Spleen (tissue), 11 donors: ENCODE data around the gene RUFY1. TPM values are rescaled to one million over a fixed set of nuclear protein-coding genes. Genes with fewer than 3 reads are reported as not detected.
"Not testable (repeated sequence)": the region's sequence is repeated elsewhere in the genome, so short reads cannot be mapped to it uniquely, and the experiment has no call there.

Experiments
- DNase-seq: peaks from one replicate; pipeline ENCODE4 v3.0.0-alpha.2; 2020
- H3K27ac ChIP-seq, 8 donors: fragments of 200-600 bp; sonication (generic) in 7 of 8; 1 replicate in 4 of 8; 2 replicates in 4 of 8; pipeline versions ENCODE4 v1.5.0 to v1.8.0; 2016 to 2021; ENCODE audit warnings: inconsistent platforms in 4 of 8, mild to moderate bottlenecking in 4 of 8, moderate library complexity in 1 of 8
- H3K27me3 ChIP-seq, 7 donors: fragments of 200-600 bp; sonication (generic) in 6 of 7; replicated peaks in 1 of 7; 1 replicate in 4 of 7; 2 replicates in 3 of 7; pipeline versions ENCODE4 v1.5.0 to v1.8.0; 2016 to 2021; ENCODE audit warnings: inconsistent platforms in 3 of 7, mild to moderate bottlenecking in 1 of 7
- H3K36me3 ChIP-seq, 6 donors: fragments of 200-600 bp; sonication (generic) in 5 of 6; 1 replicate in 4 of 6; 2 replicates in 2 of 6; pipeline versions ENCODE4 v1.5.0 to v1.8.0; 2016 to 2021; ENCODE audit warnings: inconsistent platforms in 2 of 6
- H3K4me1 ChIP-seq, 6 donors: fragments of 200-600 bp; sonication (generic) in 5 of 6; 1 replicate in 3 of 6; 2 replicates in 3 of 6; pipeline versions ENCODE4 v1.5.0 to v1.8.0; 2016 to 2021; ENCODE audit warnings: inconsistent platforms in 3 of 6
- H3K4me3 ChIP-seq, 8 donors: fragments of 200-600 bp; sonication (generic) in 7 of 8; 1 replicate in 4 of 8; 2 replicates in 4 of 8; pipeline versions ENCODE4 v1.5.0 to v1.8.0; 2016 to 2021; ENCODE audit warnings: inconsistent platforms in 4 of 8, mild to moderate bottlenecking in 4 of 8, moderate library complexity in 2 of 8
- H3K9me3 ChIP-seq, 8 donors: fragments of 200-600 bp; sonication (generic) in 7 of 8; 1 replicate in 4 of 8; 2 replicates in 4 of 8; pipeline versions ENCODE4 v1.5.0 to v1.8.0; 2016 to 2021; ENCODE audit warnings: inconsistent platforms in 4 of 8
- POLR2A ChIP-seq, 3 donors: fragments of 450-650 bp; IDR thresholded peaks; one replicate each; pipeline ENCODE4 v1.5.1; 2017; ENCODE audit warnings: antibody characterized with exemption in 3 of 3, mild to moderate bottlenecking in 1 of 3
- POLR2AphosphoS5 ChIP-seq, 3 donors: sonication (generic); formaldehyde crosslinking; IDR thresholded peaks; one replicate each; pipeline ENCODE4 v1.5.1; 2017; ENCODE audit warnings: antibody characterized with exemption in 3 of 3
- WGBS, 5 donors: extraction: QIAGEN DNeasy Blood & Tissue Kit in 3 of 5; methylation state at CpG; one replicate each; pipeline versions ENCODE4 v1.1.5 to v1.1.7; 2013 to 2018; 5-methylcytosine and 5-hydroxymethylcytosine counted together
- intact Hi-C: fragments of 100-400 bp; cut with DNase I; formaldehyde crosslinking; loops from one replicate; pipeline ENCODE4 v1.15.0; 2023; ENCODE audit warnings: low total_unique reads
- polyA plus RNA-seq, 3 donors: library from polyadenylated mRNA; stranded (reverse); fragments of 200-250 nt; gene quantifications; one replicate each; pipeline ENCODE4 v1.2.1, GENCODE V29; 2013
- total RNA-seq, 7 donors: library from RNA; depleted of rRNA in 3 of 7; stranded (reverse); fragments of >200 nt in 3 of 7; fragmentation: NEBNext Ultra II Directional in 4 of 7; extraction: Animal tissue kit (Norgen Biotek cat#: 25700) in 4 of 7; gene quantifications; one replicate each; pipeline versions ENCODE4 v1.1.0 to v1.2.1, GENCODE V29; 2016 to 2021
- TF ChIP-seq, protein P1 (sequence below), 11 experiments: fragments of 200-600 bp in 7 of 11; fragments of 450-650 bp in 4 of 11; sonication (generic) in 4 of 11; IDR thresholded peaks in 8 of 11; conservative IDR thresholded peaks in 3 of 11; 1 replicate in 7 of 11; 2 replicates in 4 of 11; pipeline versions ENCODE4 v1.4.0 to v1.8.0; 2016 to 2021; ENCODE audit warnings: antibody characterized with exemption in 11 of 11, inconsistent platforms in 4 of 11, mild to moderate bottlenecking in 1 of 11
- donor health status: healthy with polysubstance abuse.
- donor health status: DM: no; HTN: no; CAD: no; lungs with moderate emphysema.
- donor health status: DM: no; HTN: no; CAD: no.
- donor health status: Bipolar disorder and iron deficiency.
- donor health status: healthy.
- donor health status: DM: no; HTN: no; CAD: no.
- donor health status: DM: yes; HTN: yes; CAD: no.

RUFY1 gene
- total and polyA plus RNA-seq, 10 donors = 33.9 to 89.6 (median 67.3) TPM

DNA sequence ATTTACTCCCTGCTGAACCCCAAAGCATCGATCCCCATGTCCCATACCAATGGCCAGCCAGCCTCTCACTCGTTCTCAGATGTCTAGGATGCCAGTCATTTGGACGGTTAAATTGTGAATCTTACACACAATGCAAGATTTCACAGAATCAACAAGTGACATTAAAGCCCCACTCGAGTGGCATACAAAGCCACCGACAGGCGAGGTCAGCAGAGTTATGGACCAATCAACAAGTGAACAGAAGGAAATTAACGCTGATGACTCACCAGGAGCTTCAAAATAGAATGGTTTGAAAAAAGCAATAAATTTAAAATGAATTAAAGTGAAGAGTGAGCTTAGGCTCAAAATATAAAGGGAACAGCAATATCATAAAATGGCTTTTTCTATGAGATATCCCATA, 8.2 kb upstream of the RUFY1 start:
- peaks cover 0 to 29% (median 14%) of the 10 kb centered on the region in 6 donors for H3K4me1 ChIP-seq
- no peaks in the 10 kb centered on the region for H3K27me3 ChIP-seq
- no peak overlapping the region for H3K4me3 ChIP-seq
- no peaks in the 10 kb centered on the region for H3K36me3 ChIP-seq
- H3K9me3 ChIP-seq = no peaks in the 10 kb centered on the region
- whole genome bisulfite sequencing, 5 donors = 89 to 94% (median 91%) methylated on average over 7 of the region's 7 CpGs
- no peak overlapping the region for H3K27ac ChIP-seq
- TF ChIP-seq, protein P1, sequence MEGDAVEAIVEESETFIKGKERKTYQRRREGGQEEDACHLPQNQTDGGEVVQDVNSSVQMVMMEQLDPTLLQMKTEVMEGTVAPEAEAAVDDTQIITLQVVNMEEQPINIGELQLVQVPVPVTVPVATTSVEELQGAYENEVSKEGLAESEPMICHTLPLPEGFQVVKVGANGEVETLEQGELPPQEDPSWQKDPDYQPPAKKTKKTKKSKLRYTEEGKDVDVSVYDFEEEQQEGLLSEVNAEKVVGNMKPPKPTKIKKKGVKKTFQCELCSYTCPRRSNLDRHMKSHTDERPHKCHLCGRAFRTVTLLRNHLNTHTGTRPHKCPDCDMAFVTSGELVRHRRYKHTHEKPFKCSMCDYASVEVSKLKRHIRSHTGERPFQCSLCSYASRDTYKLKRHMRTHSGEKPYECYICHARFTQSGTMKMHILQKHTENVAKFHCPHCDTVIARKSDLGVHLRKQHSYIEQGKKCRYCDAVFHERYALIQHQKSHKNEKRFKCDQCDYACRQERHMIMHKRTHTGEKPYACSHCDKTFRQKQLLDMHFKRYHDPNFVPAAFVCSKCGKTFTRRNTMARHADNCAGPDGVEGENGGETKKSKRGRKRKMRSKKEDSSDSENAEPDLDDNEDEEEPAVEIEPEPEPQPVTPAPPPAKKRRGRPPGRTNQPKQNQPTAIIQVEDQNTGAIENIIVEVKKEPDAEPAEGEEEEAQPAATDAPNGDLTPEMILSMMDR (IDR thresholded peaks at IDR 0.05 in 8 of 11, conservative IDR thresholded peaks at IDR 0.05 in 3 of 11) = no peak
- TF ChIP-seq POLR2AphosphoS5 (IDR thresholded peaks at IDR 0.05) (no peak), POLR2A (IDR thresholded peaks at IDR 0.05) (no peak)
- intact Hi-C loops = no loop called here
- DNase-seq = no peak

DNA sequence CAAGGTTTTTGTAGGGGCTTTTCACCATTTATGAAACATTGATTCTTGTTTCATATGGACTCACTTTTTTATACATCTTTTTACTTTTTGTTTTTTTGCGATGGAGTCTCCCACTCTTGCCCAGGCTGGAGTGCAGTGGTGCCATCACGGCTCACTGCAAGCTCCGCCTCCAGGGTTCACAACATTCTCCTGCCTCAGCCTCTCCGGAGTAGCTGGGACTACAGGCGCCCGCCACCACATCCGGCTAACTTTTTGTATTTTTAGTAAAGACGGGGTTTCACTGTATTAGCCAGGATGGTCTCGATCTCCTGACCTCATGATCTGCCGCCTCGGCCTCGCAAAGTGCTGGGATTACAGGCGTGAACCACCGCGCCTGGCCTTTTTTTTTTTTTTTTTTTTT, 7.1 kb upstream of the RUFY1 start:
- H3K4me1 ChIP-seq = peaks cover 0 to 29% (median 14%) of the 10 kb centered on the region in 6 donors
- peak overlapping the region in 1 of 8 donors; percentile 59 for H3K27ac ChIP-seq
- intact Hi-C loops, H3K4me3 ChIP-seq, H3K36me3 ChIP-seq, H3K27me3 ChIP-seq, DNase-seq, H3K9me3 ChIP-seq: not testable (repeated sequence)
- WGBS, 5 donors = 87 to 95% (median 92%) methylated on average over 15 of the region's 15 CpGs

DNA sequence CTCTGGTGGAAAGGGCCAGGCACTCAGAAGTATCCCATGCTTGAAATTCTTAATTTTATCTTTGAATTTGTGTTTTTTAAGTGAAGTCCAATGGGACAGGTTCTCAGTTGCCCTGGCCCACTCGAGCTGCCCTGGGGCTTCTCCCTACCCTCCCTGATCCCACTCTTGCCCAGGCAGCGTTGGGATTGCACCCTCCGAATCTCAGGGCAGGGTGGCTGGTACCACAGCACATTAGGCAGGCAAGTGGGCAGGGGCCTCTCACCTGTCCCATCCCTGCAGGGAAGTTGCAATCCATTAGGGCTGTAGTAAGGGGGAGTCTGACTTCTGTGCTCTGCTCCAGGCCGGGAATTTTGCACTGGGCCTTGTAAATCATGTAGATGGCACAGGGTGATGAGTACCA, 2.7 kb downstream of the RUFY1 start:
- Histone ChIP-seq H3K27ac (peak overlapping the region in 5 of 8 donors; percentile 63 to 99 (median 70)), H3K36me3 (peaks cover 0 to 15% (median 0%) of the 10 kb centered on the region in 6 donors), H3K4me1 (peaks cover 21 to 77% (median 50%) of the 10 kb centered on the region in 6 donors), H3K9me3 (no peaks in the 10 kb centered on the region), H3K27me3 (no peaks in the 10 kb centered on the region), H3K4me3 (peak overlapping the region in 1 of 8 donors; percentile 89)
- TF ChIP-seq POLR2A (IDR thresholded peaks at IDR 0.05) = no peak
- no peak for TF ChIP-seq POLR2AphosphoS5 (IDR thresholded peaks at IDR 0.05)
- TF ChIP-seq, protein P1 (IDR thresholded peaks at IDR 0.05 in 8 of 11, conservative IDR thresholded peaks at IDR 0.05 in 3 of 11) = no peak
- peak; percentile 63 for DNase-seq
- WGBS, 5 donors = 88 to 97% (median 90%) methylated on average over 4 of the region's 4 CpGs
- intact Hi-C loops = loop anchor here (10.0 kb wide), 1 partner anchor 62 kb away; no protein-coding TSS in a partner anchor

DNA sequence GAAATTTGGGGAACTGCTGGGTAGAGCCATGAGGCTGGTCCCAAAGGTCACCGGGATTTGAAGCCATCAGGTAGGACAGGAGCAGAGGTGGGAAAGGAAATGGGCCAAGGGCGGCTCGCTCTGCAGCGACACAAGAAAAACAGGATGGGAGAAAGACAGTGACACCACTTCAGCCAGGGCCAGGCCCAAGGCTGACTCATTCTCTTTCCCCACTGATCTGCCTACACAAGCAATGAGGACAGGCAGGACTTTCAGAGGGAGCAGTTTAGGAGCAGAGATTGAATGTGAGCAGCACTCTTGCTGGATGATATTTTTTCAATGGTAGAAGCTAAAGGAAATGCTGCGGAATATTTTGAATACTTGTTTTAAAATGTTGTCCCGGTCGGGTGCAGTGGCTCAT, 3.5 kb downstream of the RUFY1 start:
- Histone ChIP-seq H3K27ac (peak overlapping the region in 7 of 8 donors; percentile 46 to 76 (median 64)), H3K36me3 (peaks cover 0 to 15% (median 0%) of the 10 kb centered on the region in 6 donors), H3K4me3 (peak overlapping the region in 1 of 8 donors; percentile 16), H3K9me3 (no peaks in the 10 kb centered on the region), H3K27me3 (no peaks in the 10 kb centered on the region), H3K4me1 (peaks cover 26 to 86% (median 58%) of the 10 kb centered on the region in 6 donors)
- 53 to 84% (median 75%) methylated on average over 7 of the region's 7 CpGs for WGBS, 5 donors
- DNase-seq = peak; percentile 71
- intact Hi-C loops = loop anchor here (10.0 kb wide), 1 partner anchor 61 kb away; no protein-coding TSS in a partner anchor
- peak in 2 of 3 donors; percentile 58 to 62 for TF ChIP-seq POLR2AphosphoS5 (IDR thresholded peaks at IDR 0.05)
- TF ChIP-seq, protein P1 (IDR thresholded peaks at IDR 0.05 in 8 of 11, conservative IDR thresholded peaks at IDR 0.05 in 3 of 11) = no peak
